A549 (cell line): ENCODE results near the gene TYRP1.

ENCODE experiments used
- BHLHE40 ChIP-seq: IDR thresholded peaks from 2 replicates; pipeline ENCODE4 v1.6.1; 2012; ENCODE audit warnings: low read depth, low read length, inconsistent platforms
- EP300 ChIP-seq, 2 experiments: fragments of >200 bp; sonication (Bioruptor Twin); formaldehyde crosslinking; IDR thresholded peaks; 2 replicates in 1 of 2; 3 replicates in 1 of 2; pipeline ENCODE4 v1.6.1; 2016 to 2017
- KDM5A ChIP-seq: fragments of 200-600 bp; sonication (generic); IDR thresholded peaks from 2 replicates; pipeline ENCODE4 v1.6.1; 2016; ENCODE audit warnings: antibody characterized with exemption, mild to moderate bottlenecking
- TF ChIP-seq, protein P1 (sequence below): fragments of >200 bp; sonication (Bioruptor Twin); formaldehyde crosslinking; IDR thresholded peaks from 3 replicates; pipeline ENCODE4 v1.5.1; 2016

DNA sequence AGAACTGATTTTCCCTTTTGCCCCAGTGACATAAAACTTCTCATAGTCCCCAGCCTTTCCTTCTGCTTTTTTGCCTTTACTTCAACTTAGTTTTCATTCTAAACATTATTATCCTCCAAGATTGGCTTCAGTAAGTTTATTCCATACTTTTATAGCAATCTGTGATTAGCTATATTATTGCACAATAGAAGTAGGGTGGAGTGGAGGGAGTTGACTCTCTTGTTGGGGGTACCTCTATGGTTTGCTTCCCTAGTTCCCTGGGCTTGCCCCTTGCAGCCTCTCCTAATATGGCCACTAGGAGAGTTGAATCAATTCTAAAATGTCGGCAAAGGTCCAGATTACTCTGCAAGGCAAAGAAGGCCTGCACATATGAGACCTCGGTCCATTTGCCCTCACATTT, 36.4 kb upstream of the TYRP1 start:
- TF ChIP-seq KDM5A (no peak), EP300 (IDR thresholded peaks at IDR 0.05) (no peak), BHLHE40 (no peak)
- TF ChIP-seq, protein P1, sequence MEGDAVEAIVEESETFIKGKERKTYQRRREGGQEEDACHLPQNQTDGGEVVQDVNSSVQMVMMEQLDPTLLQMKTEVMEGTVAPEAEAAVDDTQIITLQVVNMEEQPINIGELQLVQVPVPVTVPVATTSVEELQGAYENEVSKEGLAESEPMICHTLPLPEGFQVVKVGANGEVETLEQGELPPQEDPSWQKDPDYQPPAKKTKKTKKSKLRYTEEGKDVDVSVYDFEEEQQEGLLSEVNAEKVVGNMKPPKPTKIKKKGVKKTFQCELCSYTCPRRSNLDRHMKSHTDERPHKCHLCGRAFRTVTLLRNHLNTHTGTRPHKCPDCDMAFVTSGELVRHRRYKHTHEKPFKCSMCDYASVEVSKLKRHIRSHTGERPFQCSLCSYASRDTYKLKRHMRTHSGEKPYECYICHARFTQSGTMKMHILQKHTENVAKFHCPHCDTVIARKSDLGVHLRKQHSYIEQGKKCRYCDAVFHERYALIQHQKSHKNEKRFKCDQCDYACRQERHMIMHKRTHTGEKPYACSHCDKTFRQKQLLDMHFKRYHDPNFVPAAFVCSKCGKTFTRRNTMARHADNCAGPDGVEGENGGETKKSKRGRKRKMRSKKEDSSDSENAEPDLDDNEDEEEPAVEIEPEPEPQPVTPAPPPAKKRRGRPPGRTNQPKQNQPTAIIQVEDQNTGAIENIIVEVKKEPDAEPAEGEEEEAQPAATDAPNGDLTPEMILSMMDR: no peak
